Neural cell (in vitro differentiated cells): ENCODE data around the gene RHEX. TPM values are rescaled to one million over a fixed set of nuclear protein-coding genes. Genes with fewer than 3 reads are reported as not detected.

Experiments used
- H2AFZ ChIP-seq: fragments of 200-600, 300-800 bp; sonication (generic), shearing (Covaris generic); 2 replicates; pipeline ENCODE4 v1.6.0; 2014; ENCODE audit warnings: low read depth, mild to moderate bottlenecking, antibody characterized with exemption, low read length, moderate library complexity
- H3F3A ChIP-seq: fragments of 200-600 bp; shearing (Covaris generic); 2 replicates; pipeline ENCODE4 v1.6.1; 2016; ENCODE audit warnings: mild to moderate bottlenecking, moderate library complexity, mixed read lengths, antibody characterized with exemption, low read length; ENCODE audit not compliant: insufficient read depth, poor library complexity, severe bottlenecking
- H3K27ac ChIP-seq: fragments of 200-600, 300-800 bp; sonication (generic), shearing (Covaris generic); 2 replicates; pipeline ENCODE4 v1.5.1; 2014; ENCODE audit warnings: mild to moderate bottlenecking, low read length, moderate library complexity
- H3K27me3 ChIP-seq: fragments of 300-800, 200-600 bp; sonication (generic), shearing (Covaris generic); 2 replicates; pipeline ENCODE4 v1.6.0; 2014; ENCODE audit warnings: mild to moderate bottlenecking, low read depth, low read length, moderate library complexity; ENCODE audit not compliant: insufficient read depth
- H3K36me3 ChIP-seq: fragments of 300-800, 200-600 bp; sonication (generic), shearing (Covaris generic); 2 replicates; pipeline ENCODE4 v1.5.1; 2014; ENCODE audit warnings: mild to moderate bottlenecking, antibody characterized with exemption, low read length, moderate library complexity; ENCODE audit not compliant: insufficient read depth
- H3K4me2 ChIP-seq: fragments of 300-800, 200-600 bp; sonication (generic), shearing (Covaris generic); 2 replicates; pipeline ENCODE4 v1.6.0; 2014; ENCODE audit warnings: mild to moderate bottlenecking, low read length
- H3K4me3 ChIP-seq: fragments of 300-800, 200-600 bp; sonication (generic), shearing (Covaris generic); 2 replicates; pipeline ENCODE4 v1.5.1; 2014; ENCODE audit warnings: mild to moderate bottlenecking, low read length, moderate library complexity
- H3K79me2 ChIP-seq: fragments of 200-600 bp; shearing (Covaris generic); replicated peaks from 2 replicates; pipeline ENCODE4 v1.6.0; 2014; ENCODE audit warnings: mild to moderate bottlenecking, low read length, moderate library complexity; ENCODE audit not compliant: insufficient read depth
- H3K9ac ChIP-seq: fragments of 300-800, 200-600 bp; sonication (generic), shearing (Covaris generic); 2 replicates; pipeline ENCODE4 v1.6.1; 2016; ENCODE audit warnings: mild to moderate bottlenecking, low read length, mixed read lengths
- H3K9me2 ChIP-seq: fragments of 200-600 bp; shearing (Covaris generic); 2 replicates; pipeline ENCODE4 v1.6.1; 2016; ENCODE audit warnings: mild to moderate bottlenecking, low read length, mixed read lengths; ENCODE audit not compliant: insufficient read depth
- H3K9me3 ChIP-seq: fragments of 200-600, 300-800 bp; sonication (generic), shearing (Covaris generic); 2 replicates; pipeline ENCODE4 v1.6.1; 2016; ENCODE audit warnings: mild to moderate bottlenecking, mixed run types, low read length, moderate library complexity, mixed read lengths
- H4K20me1 ChIP-seq: fragments of 200-600 bp; shearing (Covaris generic); 2 replicates; pipeline ENCODE4 v1.6.1; 2016; ENCODE audit warnings: mild to moderate bottlenecking, mixed run types; ENCODE audit not compliant: insufficient read depth
- CTCF ChIP-seq: fragments of 450-650 bp; IDR thresholded peaks from 2 replicates; pipeline ENCODE4 v1.5.1; 2014; ENCODE audit warnings: antibody characterized with exemption, mild to moderate bottlenecking, moderate library complexity; ENCODE audit not compliant: poor library complexity, severe bottlenecking
- EP300 ChIP-seq: fragments of 450-650 bp; conservative IDR thresholded peaks from 2 replicates; pipeline ENCODE4 v1.6.1; 2014; ENCODE audit warnings: antibody characterized with exemption, mild to moderate bottlenecking, moderate library complexity; ENCODE audit not compliant: poor library complexity, severe bottlenecking
- EZH2 ChIP-seq: fragments of 200-600, 300-800 bp; shearing (Covaris generic), sonication (generic); IDR thresholded peaks from 2 replicates; pipeline ENCODE4 v1.6.1; 2014; ENCODE audit warnings: antibody characterized with exemption, low read length, borderline replicate concordance, mild to moderate bottlenecking; ENCODE audit not compliant: insufficient read depth, poor library complexity, severe bottlenecking
- MXI1 ChIP-seq: fragments of 450-650 bp; conservative IDR thresholded peaks from 2 replicates; pipeline ENCODE4 v1.6.1; 2014; ENCODE audit warnings: antibody characterized with exemption, mild to moderate bottlenecking; ENCODE audit not compliant: poor library complexity, severe bottlenecking
- POLR2AphosphoS5 ChIP-seq: IDR thresholded peaks from 2 replicates; pipeline ENCODE4 v1.6.1; 2012
- RAD21 ChIP-seq: fragments of 450-650 bp; conservative IDR thresholded peaks from 2 replicates; pipeline ENCODE4 v1.6.1; 2014; ENCODE audit warnings: antibody characterized with exemption, mild to moderate bottlenecking, moderate library complexity
- REST ChIP-seq: IDR thresholded peaks from 2 replicates; pipeline ENCODE4 v1.6.1; 2012; ENCODE audit warnings: borderline replicate concordance
- SMC3 ChIP-seq: fragments of 450-650 bp; conservative IDR thresholded peaks from 2 replicates; pipeline ENCODE4 v1.6.1; 2014; ENCODE audit warnings: antibody characterized with exemption, mild to moderate bottlenecking, moderate library complexity; ENCODE audit not compliant: poor library complexity
- TAF1 ChIP-seq: IDR thresholded peaks from 2 replicates; pipeline ENCODE4 v1.6.1; 2012; ENCODE audit warnings: low read depth
- polyA plus RNA-seq: library from polyadenylated mRNA; depleted of rRNA; stranded (reverse); fragments of >200 nt; gene quantifications from 2 replicates; pipeline ENCODE4 v1.2.3, GENCODE V29; 2014

Gene RHEX
- polyA plus RNA-seq, 1 donor from 2014 or later = not detected

- TF ChIP-seq REST (no peak), EZH2 (no peak), RAD21 (no peak), CTCF (no peak), MXI1 (no peak), EP300 (no peak), SMC3 (no peak), POLR2AphosphoS5 (no peak), TAF1 (no peak)
- Histone ChIP-seq H3K4me2 (no peak overlapping the region), H3K9me3 (no peaks in the 10 kb centered on the region), H3K9ac (no peak overlapping the region), H3K9me2 (no peaks in the 10 kb centered on the region), H3K79me2 (no peaks in the 10 kb centered on the region), H3K27me3 (no peaks in the 10 kb centered on the region), H2AFZ (no peak overlapping the region), H3F3A (no peaks in the 10 kb centered on the region), H3K36me3 (no peaks in the 10 kb centered on the region), H3K27ac (no peak overlapping the region), H4K20me1 (no peaks in the 10 kb centered on the region), H3K4me3 (no peak overlapping the region)
Measured at GRCh38 chr1:206012086-206012859, 40.7 kb upstream of the RHEX start.

GRCh38 chr1:206013026-206013795 lies 39.8 kb upstream of the RHEX start:
- Histone ChIP-seq H4K20me1 (no peaks in the 10 kb centered on the region), H3K36me3 (no peaks in the 10 kb centered on the region), H3K27ac (no peak overlapping the region), H3K9me3 (no peaks in the 10 kb centered on the region), H3K27me3 (no peaks in the 10 kb centered on the region), H2AFZ (no peak overlapping the region), H3F3A (no peaks in the 10 kb centered on the region), H3K79me2 (no peaks in the 10 kb centered on the region), H3K4me2 (no peak overlapping the region), H3K4me3 (no peak overlapping the region), H3K9ac (no peak overlapping the region), H3K9me2 (no peaks in the 10 kb centered on the region)
- TF ChIP-seq SMC3 (no peak), RAD21 (no peak), MXI1 (no peak), REST (no peak), EP300 (no peak), POLR2AphosphoS5 (no peak), EZH2 (no peak), TAF1 (no peak), CTCF (no peak)
